Stimulated activated CD4-positive, alpha-beta T cell treated with anti-CD3 and anti-CD28 coated beads, Interleukin-1b, Interleukin-23, amount 100 ng/mL, for 1 hour (primary cell): Measurements from ENCODE around the gene ATP6V0E1.
A peak's percentile ranks its signal among the peaks of the same experiment; 100 is the strongest.
"Not testable (repeated sequence)": the region's sequence is repeated elsewhere in the genome, so short reads cannot be mapped to it uniquely, and the experiment has no call there.

Experiments used
- DNase-seq, 2 donors: peaks; one replicate each; pipeline ENCODE4 v3.0.0-alpha.2; 2020; ENCODE audit warnings: low read depth in 2 of 2

Gene ATP6V0E1

GRCh38 chr5:173035904-173036707 is 52.5 kb downstream of the ATP6V0E1 start:
- DNase-seq: no peak

GRCh38 chr5:173039188-173039587 is 55.6 kb downstream of the ATP6V0E1 start:
- no peak for DNase-seq

GRCh38 chr5:173039964-173040363 is 56.4 kb downstream of the ATP6V0E1 start:
- DNase-seq: no peak

- no peak for DNase-seq
These were observed 58.6 kb downstream of the ATP6V0E1 start for GRCh38 chr5:173041881-173042762.

GRCh38 chr5:173042763-173043107 is 59.2 kb downstream of the ATP6V0E1 start:
- no peak for DNase-seq

GRCh38 chr5:173045474-173045873 is 61.9 kb downstream of the ATP6V0E1 start:
- no peak for DNase-seq

GRCh38 chr5:173047096-173047837 is 63.7 kb downstream of the ATP6V0E1 start:
- DNase-seq: not testable (repeated sequence)

GRCh38 chr5:173047838-173048105 is 64.2 kb downstream of the ATP6V0E1 start:
- DNase-seq: no peak

GRCh38 chr5:173050791-173051190 is 67.2 kb downstream of the ATP6V0E1 start:
- no peak for DNase-seq

- DNase-seq: no peak
These were observed 68.2 kb downstream of the ATP6V0E1 start for GRCh38 chr5:173051746-173052145.

GRCh38 chr5:173053041-173053440 is 69.5 kb downstream of the ATP6V0E1 start:
- no peak for DNase-seq

- no peak for DNase-seq
These were observed 71.6 kb downstream of the ATP6V0E1 start for GRCh38 chr5:173055042-173055721.

- no peak for DNase-seq
These were observed 72.1 kb downstream of the ATP6V0E1 start for GRCh38 chr5:173055722-173055982.

- DNase-seq: peak; percentile 95
These were observed 72.6 kb downstream of the ATP6V0E1 start, which contains the start of gene CREBRF for GRCh38 chr5:173055983-173056782. Gene CREBRF, plus strand, starts transcription at chr5:173056352. Its CDS starts 24,424 bp downstream, at chr5:173080776.

GRCh38 chr5:173056783-173057061 is 73.2 kb downstream of the ATP6V0E1 start:
- peak in 1 of 2 donors; percentile 68 for DNase-seq

- DNase-seq: peak; percentile 92 to 98
These were observed 73.7 kb downstream of the ATP6V0E1 start for GRCh38 chr5:173057062-173057924.

- no peak for DNase-seq
These were observed 78.6 kb downstream of the ATP6V0E1 start for GRCh38 chr5:173062141-173062540.

GRCh38 chr5:173065155-173065554 is 81.6 kb downstream of the ATP6V0E1 start:
- DNase-seq: no peak

GRCh38 chr5:173069671-173070070 is 86.1 kb downstream of the ATP6V0E1 start:
- no peak for DNase-seq

GRCh38 chr5:173075137-173075843 is 91.7 kb downstream of the ATP6V0E1 start:
- no peak for DNase-seq
